Posterior vena cava (tissue), 2 donors: ENCODE measurements around the gene CMTM4. TPM values are rescaled to one million over a fixed set of nuclear protein-coding genes. Genes with fewer than 3 reads are reported as not detected.
A peak's percentile ranks its signal among the peaks of the same experiment; 100 is the strongest.
"Not testable (repeated sequence)": the region's sequence is repeated elsewhere in the genome, so short reads cannot be mapped to it uniquely, and the experiment has no call there.

Experiments
- DNase-seq: peaks from one replicate; pipeline ENCODE4 v3.0.0-alpha.2; 2020; ENCODE audit warnings: low spot score
- intact Hi-C, 2 donors: fragments of 100-400 bp; cut with DNase I; formaldehyde crosslinking; loops; one replicate each; pipeline versions ENCODE4 v1.14.1 to v1.14.2; 2022 to 2023
- total RNA-seq, 2 donors: library from RNA; stranded (reverse); fragmentation: NEBNext Ultra II Directional; extraction: Animal tissue kit (Norgen Biotek cat#: 25700); gene quantifications; one replicate each; pipeline ENCODE4 v1.2.1, GENCODE V29; 2021
- donor health status: DM: yes; HTN: yes; CAD: no.
- donor health status: DM: yes; HTN: yes; CAD: no.

The CMTM4 gene
- total RNA-seq, 2 donors from 2014 or later: 14.8 to 15.0 TPM

- no peak for DNase-seq
- intact Hi-C loops: no loop called here
Observed at GRCh38 chr16:66682271-66682670, 14.3 kb downstream of the CMTM4 start.

- intact Hi-C loops: no loop called here
- DNase-seq: no peak
Observed at GRCh38 chr16:66681676-66682075, 14.9 kb downstream of the CMTM4 start.

GRCh38 chr16:66678337-66678736 is 18.2 kb downstream of the CMTM4 start:
- no peak for DNase-seq

GRCh38 chr16:66677836-66678235 is 18.7 kb downstream of the CMTM4 start:
- no peak for DNase-seq
- intact Hi-C loops: no loop called here

More at GRCh38 chr16:66678337-66678736, 18.2 kb downstream of the CMTM4 start:
- intact Hi-C loops: no loop called here

GRCh38 chr16:66677179-66677578 is 19.4 kb downstream of the CMTM4 start:
- DNase-seq: no peak
- intact Hi-C loops: no loop called here

- intact Hi-C loops: no loop called here
- DNase-seq: no peak
Observed at GRCh38 chr16:66676599-66676998, 19.9 kb downstream of the CMTM4 start.

- intact Hi-C loops: no loop called here
- DNase-seq: no peak
Observed at GRCh38 chr16:66673691-66674090, 22.9 kb downstream of the CMTM4 start.

- no peak for DNase-seq
- intact Hi-C loops: no loop called here
Observed at GRCh38 chr16:66670691-66671388, 25.7 kb downstream of the CMTM4 start.

GRCh38 chr16:66668777-66669444 is 27.6 kb downstream of the CMTM4 start:
- DNase-seq: no peak
- intact Hi-C loops: no loop called here

- no peak for DNase-seq
- intact Hi-C loops: no loop called here
Observed at GRCh38 chr16:66667944-66668343, 28.6 kb downstream of the CMTM4 start.

- intact Hi-C loops: no loop called here
- no peak for DNase-seq
Observed at GRCh38 chr16:66662445-66663194, 33.9 kb downstream of the CMTM4 start.

GRCh38 chr16:66661671-66662346 is 34.7 kb downstream of the CMTM4 start:
- intact Hi-C loops: not testable (repeated sequence)

GRCh38 chr16:66661210-66661560 is 35.4 kb downstream of the CMTM4 start:
- intact Hi-C loops: no loop called here

More at GRCh38 chr16:66661671-66662346, 34.7 kb downstream of the CMTM4 start:
- not testable (repeated sequence) for DNase-seq

GRCh38 chr16:66660422-66661209 is 35.9 kb downstream of the CMTM4 start:
- DNase-seq: peak; percentile 91
- intact Hi-C loops: no loop called here

More at GRCh38 chr16:66661210-66661560, 35.4 kb downstream of the CMTM4 start:
- no peak for DNase-seq

- intact Hi-C loops: no loop called here
- no peak for DNase-seq
Observed at GRCh38 chr16:66658860-66659190, 37.7 kb downstream of the CMTM4 start.

- intact Hi-C loops: no loop called here
- no peak for DNase-seq
Observed at GRCh38 chr16:66658143-66658859, 38.2 kb downstream of the CMTM4 start.

GRCh38 chr16:66656547-66656946 is 40.0 kb downstream of the CMTM4 start:
- intact Hi-C loops: no loop called here
- no peak for DNase-seq

GRCh38 chr16:66653581-66654350 is 42.8 kb downstream of the CMTM4 start:
- peak; percentile 10 for DNase-seq
- intact Hi-C loops: no loop called here
